SK-N-SH treated with all-trans-retinoic acid at 6 μM for 48 hours (cell line): ENCODE data around the gene GPRC5A.

Source experiments
- GLIS3 ChIP-seq: fragments of 250-450 bp; sonication (Bioruptor Pico); IDR thresholded peaks from 2 replicates; pipeline ENCODE4 v1.5.0; 2020; ENCODE audit warnings: mild to moderate bottlenecking, moderate library complexity
- ISL1 ChIP-seq: fragments of 250-450 bp; sonication (Bioruptor Pico); IDR thresholded peaks from 2 replicates; pipeline ENCODE4 v2.1.2; 2022; ENCODE audit warnings: mild to moderate bottlenecking, moderate library complexity
- OSR1 ChIP-seq: fragments of 250-450 bp; sonication (Bioruptor Pico); IDR thresholded peaks from 2 replicates; pipeline ENCODE4 v1.8.0; 2022; ENCODE audit warnings: moderate library complexity, mild to moderate bottlenecking, inconsistent platforms
- PPARA ChIP-seq: fragments of 250-450 bp; sonication (Bioruptor Pico); IDR thresholded peaks from 2 replicates; pipeline ENCODE4 v1.5.0; 2020; ENCODE audit warnings: mild to moderate bottlenecking, borderline replicate concordance
- SNAI2 ChIP-seq: fragments of 250-450 bp; sonication (Bioruptor Pico); IDR thresholded peaks from 2 replicates; pipeline ENCODE4 v1.5.0; 2020; ENCODE audit warnings: mild to moderate bottlenecking, moderate library complexity
- TOX ChIP-seq: fragments of 250-450 bp; sonication (Bioruptor Pico); IDR thresholded peaks from 2 replicates; pipeline ENCODE4 v1.8.0; 2021; ENCODE audit warnings: mild to moderate bottlenecking, moderate library complexity, borderline replicate concordance
- ZC3H10 ChIP-seq: fragments of 250-450 bp; sonication (Bioruptor Pico); IDR thresholded peaks from 2 replicates; pipeline ENCODE4 v1.5.1; 2021; ENCODE audit warnings: mild to moderate bottlenecking, moderate library complexity
- ZFP3 ChIP-seq: fragments of 250-450 bp; sonication (Bioruptor Pico); IDR thresholded peaks from 2 replicates; pipeline ENCODE4 v1.5.0; 2020; ENCODE audit warnings: mild to moderate bottlenecking, moderate library complexity
- ZFP30 ChIP-seq: fragments of 450-650 bp; formaldehyde crosslinking; IDR thresholded peaks from 2 replicates; pipeline ENCODE4 v1.5.0; 2022; ENCODE audit warnings: mild to moderate bottlenecking, moderate library complexity
- TF ChIP-seq, protein P1 (sequence below): fragments of 250-450 bp; sonication (Bioruptor Pico); IDR thresholded peaks from 2 replicates; pipeline ENCODE4 v1.8.0; 2020; ENCODE audit warnings: mild to moderate bottlenecking, moderate library complexity, borderline replicate concordance
- TF ChIP-seq, protein P2 (sequence below): fragments of 250-450 bp; sonication (Bioruptor Pico); IDR thresholded peaks from 2 replicates; pipeline ENCODE4 v1.5.1; 2020; ENCODE audit warnings: low read depth, mild to moderate bottlenecking, moderate library complexity
- TF ChIP-seq, protein P3 (sequence below): fragments of 250-450 bp; sonication (Bioruptor Pico); IDR thresholded peaks from 2 replicates; pipeline ENCODE4 v1.5.0; 2020; ENCODE audit warnings: mild to moderate bottlenecking, moderate library complexity
- TF ChIP-seq, protein P4 (sequence below): fragments of 250-450 bp; sonication (Bioruptor Pico); IDR thresholded peaks from 2 replicates; pipeline ENCODE4 v1.8.0; 2021; ENCODE audit warnings: low read depth, mild to moderate bottlenecking, moderate library complexity, borderline replicate concordance

DNA sequence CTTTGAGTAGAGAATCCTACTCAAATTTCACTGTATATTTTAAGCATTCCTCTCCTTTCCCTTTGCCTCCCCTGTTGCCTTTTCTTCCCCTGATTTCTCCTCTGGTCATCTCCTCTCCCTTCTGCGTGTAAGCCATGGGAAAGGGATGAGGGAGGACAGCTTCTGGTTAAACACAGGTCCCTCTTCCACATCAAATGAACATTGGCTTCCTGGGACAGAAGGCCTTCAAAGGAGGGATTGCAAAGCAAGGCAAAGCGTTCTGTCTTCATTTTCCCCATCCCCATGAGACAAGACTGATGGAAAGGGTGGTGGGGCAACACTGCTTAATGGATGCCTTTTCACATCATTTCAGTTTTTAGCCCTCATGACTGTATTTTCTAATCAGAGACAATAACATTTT is 26.2 kb downstream of the GPRC5A start:
- TF ChIP-seq GLIS3 (CRISPR knock-in tag), result no peak
- TF ChIP-seq PPARA (CRISPR knock-in tag), result no peak
- TF ChIP-seq ZFP30, result no peak
- TF ChIP-seq OSR1 (CRISPR knock-in tag), result no peak
- no peak for TF ChIP-seq ZFP3
- TF ChIP-seq, protein P1, sequence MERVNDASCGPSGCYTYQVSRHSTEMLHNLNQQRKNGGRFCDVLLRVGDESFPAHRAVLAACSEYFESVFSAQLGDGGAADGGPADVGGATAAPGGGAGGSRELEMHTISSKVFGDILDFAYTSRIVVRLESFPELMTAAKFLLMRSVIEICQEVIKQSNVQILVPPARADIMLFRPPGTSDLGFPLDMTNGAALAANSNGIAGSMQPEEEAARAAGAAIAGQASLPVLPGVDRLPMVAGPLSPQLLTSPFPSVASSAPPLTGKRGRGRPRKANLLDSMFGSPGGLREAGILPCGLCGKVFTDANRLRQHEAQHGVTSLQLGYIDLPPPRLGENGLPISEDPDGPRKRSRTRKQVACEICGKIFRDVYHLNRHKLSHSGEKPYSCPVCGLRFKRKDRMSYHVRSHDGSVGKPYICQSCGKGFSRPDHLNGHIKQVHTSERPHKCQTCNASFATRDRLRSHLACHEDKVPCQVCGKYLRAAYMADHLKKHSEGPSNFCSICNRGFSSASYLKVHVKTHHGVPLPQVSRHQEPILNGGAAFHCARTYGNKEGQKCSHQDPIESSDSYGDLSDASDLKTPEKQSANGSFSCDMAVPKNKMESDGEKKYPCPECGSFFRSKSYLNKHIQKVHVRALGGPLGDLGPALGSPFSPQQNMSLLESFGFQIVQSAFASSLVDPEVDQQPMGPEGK, result no peak
- TF ChIP-seq SNAI2, result no peak
- TF ChIP-seq, protein P2, sequence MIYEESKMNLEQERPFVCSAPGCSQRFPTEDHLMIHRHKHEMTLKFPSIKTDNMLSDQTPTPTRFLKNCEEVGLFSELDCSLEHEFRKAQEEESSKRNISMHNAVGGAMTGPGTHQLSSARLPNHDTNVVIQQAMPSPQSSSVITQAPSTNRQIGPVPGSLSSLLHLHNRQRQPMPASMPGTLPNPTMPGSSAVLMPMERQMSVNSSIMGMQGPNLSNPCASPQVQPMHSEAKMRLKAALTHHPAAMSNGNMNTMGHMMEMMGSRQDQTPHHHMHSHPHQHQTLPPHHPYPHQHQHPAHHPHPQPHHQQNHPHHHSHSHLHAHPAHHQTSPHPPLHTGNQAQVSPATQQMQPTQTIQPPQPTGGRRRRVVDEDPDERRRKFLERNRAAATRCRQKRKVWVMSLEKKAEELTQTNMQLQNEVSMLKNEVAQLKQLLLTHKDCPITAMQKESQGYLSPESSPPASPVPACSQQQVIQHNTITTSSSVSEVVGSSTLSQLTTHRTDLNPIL (CRISPR knock-in tag), result no peak
- TF ChIP-seq, protein P3, sequence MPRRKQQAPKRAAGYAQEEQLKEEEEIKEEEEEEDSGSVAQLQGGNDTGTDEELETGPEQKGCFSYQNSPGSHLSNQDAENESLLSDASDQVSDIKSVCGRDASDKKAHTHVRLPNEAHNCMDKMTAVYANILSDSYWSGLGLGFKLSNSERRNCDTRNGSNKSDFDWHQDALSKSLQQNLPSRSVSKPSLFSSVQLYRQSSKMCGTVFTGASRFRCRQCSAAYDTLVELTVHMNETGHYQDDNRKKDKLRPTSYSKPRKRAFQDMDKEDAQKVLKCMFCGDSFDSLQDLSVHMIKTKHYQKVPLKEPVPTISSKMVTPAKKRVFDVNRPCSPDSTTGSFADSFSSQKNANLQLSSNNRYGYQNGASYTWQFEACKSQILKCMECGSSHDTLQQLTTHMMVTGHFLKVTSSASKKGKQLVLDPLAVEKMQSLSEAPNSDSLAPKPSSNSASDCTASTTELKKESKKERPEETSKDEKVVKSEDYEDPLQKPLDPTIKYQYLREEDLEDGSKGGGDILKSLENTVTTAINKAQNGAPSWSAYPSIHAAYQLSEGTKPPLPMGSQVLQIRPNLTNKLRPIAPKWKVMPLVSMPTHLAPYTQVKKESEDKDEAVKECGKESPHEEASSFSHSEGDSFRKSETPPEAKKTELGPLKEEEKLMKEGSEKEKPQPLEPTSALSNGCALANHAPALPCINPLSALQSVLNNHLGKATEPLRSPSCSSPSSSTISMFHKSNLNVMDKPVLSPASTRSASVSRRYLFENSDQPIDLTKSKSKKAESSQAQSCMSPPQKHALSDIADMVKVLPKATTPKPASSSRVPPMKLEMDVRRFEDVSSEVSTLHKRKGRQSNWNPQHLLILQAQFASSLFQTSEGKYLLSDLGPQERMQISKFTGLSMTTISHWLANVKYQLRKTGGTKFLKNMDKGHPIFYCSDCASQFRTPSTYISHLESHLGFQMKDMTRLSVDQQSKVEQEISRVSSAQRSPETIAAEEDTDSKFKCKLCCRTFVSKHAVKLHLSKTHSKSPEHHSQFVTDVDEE (CRISPR knock-in tag), result no peak
- TF ChIP-seq TOX (CRISPR knock-in tag), result no peak
- no peak for TF ChIP-seq ZC3H10 (CRISPR knock-in tag)
- no peak for TF ChIP-seq ISL1 (CRISPR knock-in tag)
- TF ChIP-seq, protein P4, sequence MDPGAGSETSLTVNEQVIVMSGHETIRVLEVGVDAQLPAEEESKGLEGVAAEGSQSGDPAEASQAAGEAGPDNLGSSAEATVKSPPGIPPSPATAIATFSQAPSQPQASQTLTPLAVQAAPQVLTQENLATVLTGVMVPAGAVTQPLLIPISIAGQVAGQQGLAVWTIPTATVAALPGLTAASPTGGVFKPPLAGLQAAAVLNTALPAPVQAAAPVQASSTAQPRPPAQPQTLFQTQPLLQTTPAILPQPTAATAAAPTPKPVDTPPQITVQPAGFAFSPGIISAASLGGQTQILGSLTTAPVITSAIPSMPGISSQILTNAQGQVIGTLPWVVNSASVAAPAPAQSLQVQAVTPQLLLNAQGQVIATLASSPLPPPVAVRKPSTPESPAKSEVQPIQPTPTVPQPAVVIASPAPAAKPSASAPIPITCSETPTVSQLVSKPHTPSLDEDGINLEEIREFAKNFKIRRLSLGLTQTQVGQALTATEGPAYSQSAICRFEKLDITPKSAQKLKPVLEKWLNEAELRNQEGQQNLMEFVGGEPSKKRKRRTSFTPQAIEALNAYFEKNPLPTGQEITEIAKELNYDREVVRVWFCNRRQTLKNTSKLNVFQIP (CRISPR knock-in tag), result no peak
